HCT116 (cell line): ENCODE measurements around the gene HOXD8.

ENCODE experiments used
- ELF1 ChIP-seq: IDR thresholded peaks from 2 replicates; pipeline ENCODE4 v1.6.1; 2012; ENCODE audit warnings: low read depth, borderline replicate concordance
- EZH2 ChIP-seq: fragments of 200-600 bp; sonication (generic); IDR thresholded peaks from 2 replicates; pipeline ENCODE4 v1.6.1; 2017; ENCODE audit warnings: antibody characterized with exemption, mixed run types
- POLR2A ChIP-seq: IDR thresholded peaks from 2 replicates; pipeline ENCODE4 v1.7.0; 2011; ENCODE audit warnings: borderline replicate concordance; ENCODE audit not compliant: insufficient read depth, insufficient read length; ENCODE audit errors: extremely low read depth
- POLR2AphosphoS5 ChIP-seq: IDR thresholded peaks from 2 replicates; pipeline ENCODE4 v1.6.1; 2011; ENCODE audit warnings: mild to moderate bottlenecking, low read depth, low read length, moderate library complexity
- SP1 ChIP-seq: IDR thresholded peaks from 2 replicates; pipeline ENCODE4 v1.6.1; 2012; ENCODE audit warnings: low read depth
- SRF ChIP-seq: IDR thresholded peaks from 2 replicates; pipeline ENCODE4 v1.6.1; 2012; ENCODE audit warnings: low read depth
- TF ChIP-seq, protein P1 (sequence below), 3 experiments: fragments of 200-600 bp in 1 of 3; sonication (generic) in 1 of 3; IDR thresholded peaks in 2 of 3; conservative IDR thresholded peaks in 1 of 3; 2 replicates each; pipeline ENCODE4 v1.5.1; 2012 to 2017; ENCODE audit warnings: low read depth in 2 of 3, low read length in 2 of 3, antibody characterized with exemption in 1 of 3, borderline replicate concordance in 1 of 3, control low read depth in 1 of 3, mild to moderate bottlenecking in 1 of 3, mixed read lengths in 1 of 3, mixed run types in 1 of 3, moderate library complexity in 1 of 3; ENCODE audit not compliant: insufficient read depth in 1 of 3

DNA sequence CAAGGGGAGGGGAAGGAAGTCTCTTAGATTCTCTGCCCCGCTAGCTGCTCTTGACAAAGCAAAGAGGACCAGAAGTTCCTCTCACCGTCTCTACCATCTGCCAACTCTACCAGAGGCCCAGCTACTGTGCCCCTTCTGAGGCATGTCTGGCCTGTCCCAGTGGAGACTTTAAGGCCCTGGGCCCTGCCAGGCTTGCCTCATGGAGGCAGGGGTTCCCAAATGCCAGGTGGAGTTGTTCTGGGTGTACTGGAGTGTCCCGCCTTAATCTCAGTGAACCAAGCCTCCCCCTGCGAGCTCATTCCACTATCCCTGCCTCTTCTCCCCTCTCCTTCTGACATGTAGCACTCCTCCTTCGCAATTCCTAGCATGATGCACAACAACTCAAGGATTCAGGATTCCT, 27.7 kb upstream of the HOXD8 start:
- TF ChIP-seq ELF1 (no peak), EZH2 (no peak), POLR2A (no peak), POLR2AphosphoS5 (no peak), SP1 (no peak), SRF (no peak)
- TF ChIP-seq, protein P1, sequence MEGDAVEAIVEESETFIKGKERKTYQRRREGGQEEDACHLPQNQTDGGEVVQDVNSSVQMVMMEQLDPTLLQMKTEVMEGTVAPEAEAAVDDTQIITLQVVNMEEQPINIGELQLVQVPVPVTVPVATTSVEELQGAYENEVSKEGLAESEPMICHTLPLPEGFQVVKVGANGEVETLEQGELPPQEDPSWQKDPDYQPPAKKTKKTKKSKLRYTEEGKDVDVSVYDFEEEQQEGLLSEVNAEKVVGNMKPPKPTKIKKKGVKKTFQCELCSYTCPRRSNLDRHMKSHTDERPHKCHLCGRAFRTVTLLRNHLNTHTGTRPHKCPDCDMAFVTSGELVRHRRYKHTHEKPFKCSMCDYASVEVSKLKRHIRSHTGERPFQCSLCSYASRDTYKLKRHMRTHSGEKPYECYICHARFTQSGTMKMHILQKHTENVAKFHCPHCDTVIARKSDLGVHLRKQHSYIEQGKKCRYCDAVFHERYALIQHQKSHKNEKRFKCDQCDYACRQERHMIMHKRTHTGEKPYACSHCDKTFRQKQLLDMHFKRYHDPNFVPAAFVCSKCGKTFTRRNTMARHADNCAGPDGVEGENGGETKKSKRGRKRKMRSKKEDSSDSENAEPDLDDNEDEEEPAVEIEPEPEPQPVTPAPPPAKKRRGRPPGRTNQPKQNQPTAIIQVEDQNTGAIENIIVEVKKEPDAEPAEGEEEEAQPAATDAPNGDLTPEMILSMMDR (IDR thresholded peaks at IDR 0.05 in 2 of 3, conservative IDR thresholded peaks at IDR 0.05 in 1 of 3; ENCODE audit: borderline replicate concordance in 1 of 3, insufficient read depth in 1 of 3, low read depth in 2 of 3, low read length in 2 of 3), result no peak
